Karpas-422 (cell line): ENCODE data around the gene NUPR2. TPM values are rescaled to one million over a fixed set of nuclear protein-coding genes. Genes with fewer than 3 reads are reported as not detected.
"Not testable (repeated sequence)": the region's sequence is repeated elsewhere in the genome, so short reads cannot be mapped to it uniquely, and the experiment has no call there.

Experiments
- DNase-seq: peaks from one replicate; pipeline ENCODE4 v3.0.0-alpha.2; 2015
- H2AFZ ChIP-seq: fragments of 200-600 bp; sonication (generic); 2 replicates; pipeline ENCODE4 v1.6.1; 2014; ENCODE audit warnings: antibody characterized with exemption, low read length, mixed read lengths
- H3K27ac ChIP-seq: fragments of 200-600 bp; sonication (generic); 2 replicates; pipeline ENCODE4 v1.5.1; 2014; ENCODE audit warnings: mild to moderate bottlenecking, low read length, moderate library complexity
- H3K27me3 ChIP-seq: fragments of 200-600 bp; sonication (generic); 2 replicates; pipeline ENCODE4 v1.6.1; 2014; ENCODE audit warnings: low read length, mixed read lengths
- H3K36me3 ChIP-seq: fragments of 200-600 bp; sonication (generic); 2 replicates; pipeline ENCODE4 v1.6.1; 2014; ENCODE audit warnings: low read length, mixed read lengths; ENCODE audit not compliant: insufficient read depth
- H3K4me1 ChIP-seq: fragments of 200-600 bp; sonication (generic); 2 replicates; pipeline ENCODE4 v1.6.1; 2014; ENCODE audit warnings: mild to moderate bottlenecking, low read length, mixed read lengths
- H3K4me2 ChIP-seq: fragments of 200-600 bp; sonication (generic); 2 replicates; pipeline ENCODE4 v1.6.1; 2014; ENCODE audit warnings: low read length, low read depth, mild to moderate bottlenecking; ENCODE audit not compliant: poor library complexity, severe bottlenecking
- H3K4me3 ChIP-seq: fragments of 200-600 bp; sonication (generic); 2 replicates; pipeline ENCODE4 v1.5.1; 2014; ENCODE audit warnings: mild to moderate bottlenecking, antibody characterized with exemption, low read length, mixed read lengths
- H3K79me2 ChIP-seq: fragments of 200-600 bp; sonication (generic); 2 replicates; pipeline ENCODE4 v1.6.1; 2014; ENCODE audit warnings: mild to moderate bottlenecking, low read length, mixed read lengths
- H3K9ac ChIP-seq: fragments of 200-600 bp; sonication (generic); 2 replicates; pipeline ENCODE4 v1.6.0; 2014; ENCODE audit warnings: low read length
- H3K9me2 ChIP-seq: fragments of 200-600 bp; sonication (generic), shearing (Covaris generic); replicated peaks from 2 replicates; pipeline ENCODE4 v1.6.0; 2014; ENCODE audit warnings: mild to moderate bottlenecking, low read length, moderate library complexity; ENCODE audit not compliant: insufficient read depth
- H3K9me3 ChIP-seq: fragments of 300-700, 200-600 bp; sonication (generic); 2 replicates; pipeline ENCODE4 v1.6.1; 2014; ENCODE audit warnings: low read length, mixed read lengths
- H4K20me1 ChIP-seq: fragments of 200-600 bp; sonication (generic); 2 replicates; pipeline ENCODE4 v1.6.1; 2014; ENCODE audit warnings: mild to moderate bottlenecking, antibody characterized with exemption, low read length, low read depth; ENCODE audit not compliant: insufficient read depth
- total RNA-seq: library from RNA; depleted of rRNA; stranded (reverse); fragments of >200 nt; shearing (Covaris generic); gene quantifications from 2 replicates; pipeline ENCODE4 v1.2.3, GENCODE V29; 2014; ENCODE audit warnings: low replicate concordance

Gene NUPR2
- total RNA-seq, 1 experiment from 2014 or later, result not detected

GRCh38 chr7:56110611-56111010 lies 5.6 kb downstream of the NUPR2 start:
- Histone ChIP-seq H3K9me2 (no peaks in the 10 kb centered on the region; the same call in 1 of the 2 replicates), H3K79me2 (peaks cover 7% of the 10 kb centered on the region), H3K9me3 (no peaks in the 10 kb centered on the region), H3K27me3 (no peaks in the 10 kb centered on the region), H3K4me1 (peaks cover 5% of the 10 kb centered on the region), H3K27ac (no peak overlapping the region), H3K9ac (no peak overlapping the region), H4K20me1 (no peaks in the 10 kb centered on the region), H3K4me2 (no peak overlapping the region), H3K36me3 (no peaks in the 10 kb centered on the region), H3K4me3 (no peak overlapping the region), H2AFZ (no peak overlapping the region)
- no peak for DNase-seq

GRCh38 chr7:56107954-56108258 lies 8.3 kb downstream of the NUPR2 start:
- DNase-seq, result no peak
- H3K4me1 ChIP-seq, result peaks cover 14% of the 10 kb centered on the region
- no peak overlapping the region for H3K4me3 ChIP-seq
- H3K4me2 ChIP-seq, result no peak overlapping the region
- H3K9me3 ChIP-seq, result no peaks in the 10 kb centered on the region
- peaks cover 29% of the 10 kb centered on the region for H3K79me2 ChIP-seq
- no peaks in the 10 kb centered on the region; the same call in 1 of the 2 replicates for H3K9me2 ChIP-seq
- H3K27ac ChIP-seq, result no peak overlapping the region
- no peaks in the 10 kb centered on the region for H3K27me3 ChIP-seq
- peaks cover 13% of the 10 kb centered on the region for H3K36me3 ChIP-seq
- no peak overlapping the region; the same call in 1 of the 2 replicates for H2AFZ ChIP-seq
- no peak overlapping the region for H3K9ac ChIP-seq
- peaks cover 21% of the 10 kb centered on the region; the same call in 1 of the 2 replicates for H4K20me1 ChIP-seq

- no peak within 1 kb of the TSS for H2AFZ ChIP-seq
- H3K27me3 ChIP-seq, result no peaks in the 10 kb centered on the region
- peak; percentile 99 for DNase-seq
- peaks cover 21% of the 10 kb centered on the region; the same call in 1 of the 2 replicates for H4K20me1 ChIP-seq
- H3K27ac ChIP-seq, result peak within 1 kb of the TSS; percentile 50
- peaks cover 29% of the 10 kb centered on the region for H3K79me2 ChIP-seq
- peaks cover 14% of the 10 kb centered on the region for H3K4me1 ChIP-seq
- H3K9me3 ChIP-seq, result no peaks in the 10 kb centered on the region
- H3K9me2 ChIP-seq, result no peaks in the 10 kb centered on the region; the same call in 1 of the 2 replicates
- H3K4me2 ChIP-seq, result peak within 1 kb of the TSS; percentile 75
- H3K36me3 ChIP-seq, result peaks cover 25% of the 10 kb centered on the region
- peak within 1 kb of the TSS; percentile 85 for H3K9ac ChIP-seq
- H3K4me3 ChIP-seq, result peak within 1 kb of the TSS; percentile 84
Observed at GRCh38 chr7:56106108-56107073, 9.8 kb downstream of the NUPR2 start, which contains the start of gene CHCHD2. TSS of gene CHCHD2 (minus strand) at chr7:56106476. CDS start at chr7:56106413, 63 bp downstream.

GRCh38 chr7:56105508-56105907 lies 10.7 kb downstream of the NUPR2 start:
- H3K9me3 ChIP-seq, result no peaks in the 10 kb centered on the region
- H3K4me3 ChIP-seq, result peak overlapping the region; percentile 84
- no peaks in the 10 kb centered on the region for H3K27me3 ChIP-seq
- no peak overlapping the region for H2AFZ ChIP-seq
- H3K4me2 ChIP-seq, result peak overlapping the region; percentile 75
- DNase-seq, result peak; percentile 70
- peaks cover 21% of the 10 kb centered on the region; the same call in 1 of the 2 replicates for H4K20me1 ChIP-seq
- peak overlapping the region; percentile 50 for H3K27ac ChIP-seq
- peaks cover 29% of the 10 kb centered on the region for H3K79me2 ChIP-seq
- H3K4me1 ChIP-seq, result peaks cover 14% of the 10 kb centered on the region
- no peaks in the 10 kb centered on the region; the same call in 1 of the 2 replicates for H3K9me2 ChIP-seq
- peak overlapping the region; percentile 85 for H3K9ac ChIP-seq
- peaks cover 30% of the 10 kb centered on the region for H3K36me3 ChIP-seq

GRCh38 chr7:56104138-56104537 lies 12.1 kb downstream of the NUPR2 start:
- not testable (repeated sequence) for H3K4me3 ChIP-seq, DNase-seq, H3K27me3 ChIP-seq, H3K4me2 ChIP-seq, H3K9ac ChIP-seq, H3K9me3 ChIP-seq, H2AFZ ChIP-seq, H3K27ac ChIP-seq, H3K9me2 ChIP-seq
- peaks cover 37% of the 10 kb centered on the region for H3K36me3 ChIP-seq
- peaks cover 14% of the 10 kb centered on the region for H3K4me1 ChIP-seq
- H4K20me1 ChIP-seq, result peaks cover 21% of the 10 kb centered on the region; the same call in 1 of the 2 replicates
- peaks cover 29% of the 10 kb centered on the region for H3K79me2 ChIP-seq

- DNase-seq, result no peak
- peaks cover 37% of the 10 kb centered on the region for H3K36me3 ChIP-seq
- H3K9ac ChIP-seq, result no peak overlapping the region
- H3K27ac ChIP-seq, result no peak overlapping the region
- no peaks in the 10 kb centered on the region for H3K9me3 ChIP-seq
- H3K4me2 ChIP-seq, result no peak overlapping the region
- H3K4me3 ChIP-seq, result no peak overlapping the region
- H3K9me2 ChIP-seq, result no peaks in the 10 kb centered on the region
- no peak overlapping the region for H2AFZ ChIP-seq
- H3K4me1 ChIP-seq, result peaks cover 1% of the 10 kb centered on the region; the same call in 1 of the 2 replicates
- H4K20me1 ChIP-seq, result peaks cover 13% of the 10 kb centered on the region; the same call in 1 of the 2 replicates
- H3K79me2 ChIP-seq, result peaks cover 13% of the 10 kb centered on the region
- H3K27me3 ChIP-seq, result no peaks in the 10 kb centered on the region
Observed at GRCh38 chr7:56099653-56100052, 16.6 kb downstream of the NUPR2 start.

- not testable (repeated sequence) for H2AFZ ChIP-seq, H3K27me3 ChIP-seq, H3K4me2 ChIP-seq, DNase-seq, H3K4me3 ChIP-seq, H3K9me2 ChIP-seq, H3K9ac ChIP-seq, H4K20me1 ChIP-seq, H3K9me3 ChIP-seq, H3K27ac ChIP-seq, H3K79me2 ChIP-seq, H3K4me1 ChIP-seq
- H3K36me3 ChIP-seq, result peaks cover 27% of the 10 kb centered on the region
Observed at GRCh38 chr7:56098187-56099008, 17.8 kb downstream of the NUPR2 start.

- no peak overlapping the region for H3K4me3 ChIP-seq
- no peaks in the 10 kb centered on the region for H3K27me3 ChIP-seq
- no peaks in the 10 kb centered on the region for H3K4me1 ChIP-seq
- H3K9me3 ChIP-seq, result no peaks in the 10 kb centered on the region
- no peak overlapping the region for H3K27ac ChIP-seq
- no peaks in the 10 kb centered on the region for H3K79me2 ChIP-seq
- peaks cover 22% of the 10 kb centered on the region; the same call in 1 of the 2 replicates for H3K36me3 ChIP-seq
- H2AFZ ChIP-seq, result no peak overlapping the region
- no peaks in the 10 kb centered on the region for H4K20me1 ChIP-seq
- DNase-seq, result no peak
- no peak overlapping the region for H3K9ac ChIP-seq
- H3K4me2 ChIP-seq, result no peak overlapping the region
- no peaks in the 10 kb centered on the region for H3K9me2 ChIP-seq
Observed at GRCh38 chr7:56097700-56098099, 18.5 kb downstream of the NUPR2 start.
